HG03039 (cell line): ENCODE data around the gene GADD45A.
"Not testable (repeated sequence)": the region's sequence is repeated elsewhere in the genome, so short reads cannot be mapped to it uniquely, and the experiment has no call there.

ENCODE experiments used
- ATAC-seq: cut with Tn5 transposase; IDR thresholded peaks from one replicate; pipeline ENCODE4 v1.9.1; 2021; ENCODE audit warnings: mild to moderate bottlenecking, moderate library complexity; ENCODE audit not compliant: unreplicated experiment

GADD45A gene

GRCh38 chr1:67717876-67718275 lies 32.9 kb downstream of the GADD45A start:
- ATAC-seq = no peak

DNA sequence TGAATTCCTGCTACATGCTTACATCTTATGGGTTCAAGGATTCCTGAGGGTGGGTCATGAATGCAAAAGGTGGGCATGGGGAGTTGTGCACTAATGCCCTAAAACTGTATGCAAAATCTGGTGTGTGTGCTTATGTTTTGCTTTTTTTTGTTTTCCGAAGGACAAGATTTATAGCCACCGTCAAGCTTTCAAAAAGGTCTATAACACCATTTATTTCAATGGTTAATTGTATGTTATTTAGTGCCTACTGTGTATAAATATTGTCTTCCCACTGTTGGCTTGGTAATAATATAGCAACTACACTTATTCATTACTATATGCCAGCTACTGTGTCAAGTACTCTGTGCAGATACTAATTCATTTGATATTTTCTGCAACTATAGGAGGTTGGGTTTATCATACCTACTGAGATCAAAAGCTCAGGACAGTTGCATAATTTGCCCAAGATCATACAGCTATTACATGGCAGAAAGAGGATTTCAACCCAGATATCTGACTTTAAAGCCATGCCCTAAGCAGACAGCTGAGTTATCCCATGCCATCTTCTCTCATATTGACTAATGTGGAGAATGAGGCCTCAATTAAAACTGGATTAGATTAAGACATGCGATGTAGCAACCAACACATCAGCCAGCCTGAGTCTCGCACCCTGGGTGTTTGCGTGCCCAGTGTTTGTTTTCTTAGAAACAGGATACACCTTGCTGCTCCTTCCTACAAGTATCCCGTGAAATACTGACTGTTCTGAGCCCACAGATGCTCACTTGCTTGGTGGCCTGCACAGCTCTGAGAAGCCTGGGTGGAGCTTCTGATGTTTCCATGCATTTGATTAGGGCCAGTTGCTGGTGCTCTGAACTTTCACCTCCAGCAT lies 34.6 kb downstream of the GADD45A start:
- no peak for ATAC-seq

- no peak for ATAC-seq
Measured at GRCh38 chr1:67721112-67721511, 36.1 kb downstream of the GADD45A start.

DNA sequence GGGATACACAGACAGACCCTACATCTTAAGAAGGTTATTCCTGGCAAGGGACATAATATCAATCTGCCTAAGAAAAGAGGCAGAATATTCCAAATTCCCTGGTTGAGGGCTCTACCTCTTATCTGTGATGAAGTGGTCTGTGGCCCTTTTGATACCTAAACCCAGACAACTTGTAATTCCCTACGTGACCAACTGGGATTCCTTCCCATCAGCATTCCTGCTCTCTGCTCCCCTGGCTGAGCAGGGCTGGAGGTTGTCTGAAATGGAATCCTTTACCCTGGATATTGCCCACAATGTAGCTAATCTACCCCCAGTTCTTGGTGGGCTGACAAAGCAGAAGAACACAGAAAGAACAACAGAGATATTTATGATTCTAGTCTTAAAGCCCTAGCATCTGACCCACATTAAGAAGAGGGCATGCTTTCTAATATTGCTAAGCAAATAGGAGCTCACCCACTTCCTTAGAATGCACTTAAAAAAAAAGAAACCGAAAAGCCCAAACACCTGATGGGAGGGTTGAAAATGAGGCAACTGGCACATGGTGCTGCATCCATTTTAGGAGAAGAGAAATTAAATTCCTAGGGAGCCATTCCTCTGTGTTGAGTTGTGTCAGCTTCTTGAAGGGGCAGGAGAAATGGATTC lies 36.8 kb downstream of the GADD45A start:
- no peak for ATAC-seq

DNA sequence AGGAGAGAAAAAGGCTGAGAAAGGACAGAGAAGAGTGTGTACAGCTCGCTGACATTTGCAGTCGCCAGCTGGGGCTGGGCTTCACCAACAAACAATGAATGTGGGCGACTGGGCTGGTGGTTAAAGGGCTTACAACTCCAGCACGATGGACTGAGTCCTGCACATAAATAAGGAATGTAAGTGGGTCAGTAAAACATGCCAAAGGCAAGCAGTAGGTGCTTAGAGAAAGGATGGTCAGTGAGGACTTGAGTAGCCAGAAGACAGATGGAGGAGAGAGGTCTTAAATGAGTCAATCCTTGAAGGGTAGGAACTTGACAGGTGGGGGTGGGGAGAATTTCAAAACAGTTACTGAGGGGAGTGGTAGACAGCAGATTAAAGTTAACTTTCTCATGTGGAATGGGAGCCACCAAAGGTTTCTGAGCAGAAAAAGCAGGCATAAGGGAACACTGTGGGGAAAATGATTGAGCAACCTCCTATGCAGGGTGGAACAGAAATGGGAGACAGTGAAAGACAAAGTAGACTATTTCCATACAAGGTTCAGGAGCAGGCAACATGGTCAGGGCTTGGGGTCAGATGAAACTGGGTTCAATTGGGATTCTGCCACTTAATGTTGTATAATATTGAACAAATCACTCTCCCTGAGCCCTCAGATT lies 37.4 kb downstream of the GADD45A start:
- no peak for ATAC-seq

- ATAC-seq = no peak
Measured at GRCh38 chr1:67723126-67723525, 38.1 kb downstream of the GADD45A start.

GRCh38 chr1:67723620-67724019 lies 38.6 kb downstream of the GADD45A start:
- ATAC-seq = peak; percentile 77

- ATAC-seq = no peak
Measured at GRCh38 chr1:67724928-67725560, 40.0 kb downstream of the GADD45A start.

DNA sequence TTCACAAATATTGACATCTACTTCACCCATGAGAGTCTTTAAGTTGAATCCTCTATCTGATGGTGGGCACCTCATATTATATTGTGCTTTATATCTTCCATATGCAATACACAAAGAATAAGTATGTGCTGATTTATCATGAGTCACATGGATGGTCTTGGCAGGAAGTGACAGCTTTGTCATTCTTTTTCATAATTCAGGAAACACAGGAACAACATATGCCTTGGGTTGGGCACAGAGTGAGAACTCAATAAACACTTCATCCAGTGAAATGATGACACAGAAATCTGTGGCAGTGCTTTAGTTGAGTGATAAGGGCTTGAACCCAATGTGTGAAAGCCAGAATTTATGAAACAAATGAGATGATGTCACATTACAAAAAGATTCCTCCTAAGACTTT lies 41.2 kb downstream of the GADD45A start:
- ATAC-seq = no peak

GRCh38 chr1:67729872-67730271 lies 44.9 kb downstream of the GADD45A start:
- ATAC-seq = peak; percentile 32

- not testable (repeated sequence) for ATAC-seq
Measured at GRCh38 chr1:67730312-67730711, 45.3 kb downstream of the GADD45A start.

GRCh38 chr1:67731322-67731721 lies 46.3 kb downstream of the GADD45A start:
- ATAC-seq = no peak

- ATAC-seq = peak; percentile 37
Measured at GRCh38 chr1:67732750-67733151, 47.8 kb downstream of the GADD45A start.

GRCh38 chr1:67733681-67734322 lies 48.8 kb downstream of the GADD45A start:
- ATAC-seq = no peak

DNA sequence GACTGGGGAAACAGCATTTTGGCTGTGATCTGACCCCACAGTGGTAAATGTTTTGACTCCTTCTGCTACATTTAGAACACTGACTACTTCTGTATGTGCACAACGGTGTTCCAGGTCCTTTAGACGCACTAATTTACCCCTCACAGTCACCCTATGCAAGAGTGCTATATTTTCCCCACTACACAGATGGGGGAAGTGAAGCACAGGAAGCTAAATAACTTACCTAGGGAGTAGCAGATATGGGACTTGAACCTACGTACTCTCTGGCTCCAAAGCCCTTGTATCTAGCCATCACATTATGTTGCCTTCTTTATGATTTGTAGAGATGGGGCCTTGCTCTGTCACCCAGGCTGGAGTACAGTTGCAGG lies 49.3 kb downstream of the GADD45A start:
- no peak for ATAC-seq

DNA sequence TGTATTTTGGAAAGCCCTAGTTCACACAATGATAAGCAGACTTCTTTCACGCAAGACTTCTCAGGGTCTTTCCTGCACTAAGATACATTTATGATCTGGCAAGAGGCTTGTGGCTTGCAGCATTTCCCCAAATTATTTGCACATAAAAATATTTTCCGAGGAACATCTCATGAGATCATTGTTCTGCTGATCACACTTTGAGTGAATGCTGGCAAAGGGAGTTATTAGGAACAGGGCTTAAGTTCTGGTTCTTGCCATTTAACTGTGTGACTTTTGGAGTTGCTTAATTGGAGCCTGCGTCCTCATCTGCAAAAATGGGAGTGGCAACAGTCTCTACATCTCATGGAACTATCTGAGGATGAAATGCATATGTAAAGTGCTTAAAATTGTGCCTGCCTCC lies 50.2 kb downstream of the GADD45A start:
- no peak for ATAC-seq

- ATAC-seq = peak; percentile 90
Measured at GRCh38 chr1:67735806-67736627, 51.0 kb downstream of the GADD45A start.

- no peak for ATAC-seq
Measured at GRCh38 chr1:67736750-67737149, 51.7 kb downstream of the GADD45A start.

DNA sequence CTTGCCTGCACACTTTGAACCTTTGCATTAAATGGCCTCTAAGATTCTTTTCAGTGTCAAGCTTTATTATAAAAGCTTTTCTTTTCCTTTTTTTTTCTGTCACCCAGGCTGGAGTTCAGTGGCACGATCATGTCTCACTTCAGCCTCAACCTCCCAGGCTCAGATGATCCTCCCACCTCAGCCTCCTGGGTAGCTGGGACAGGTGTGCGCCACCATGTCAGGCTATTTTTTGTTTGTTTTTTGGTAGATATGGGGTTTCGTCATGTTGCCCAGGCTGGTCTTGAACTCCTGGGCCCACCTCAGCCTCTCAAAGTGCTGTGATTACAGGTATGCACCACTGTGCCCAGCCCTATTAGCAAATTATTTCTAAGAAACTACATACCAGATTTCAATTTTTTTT lies 52.9 kb downstream of the GADD45A start:
- no peak for ATAC-seq
